Keratinocyte (primary cell): ENCODE measurements around the gene HCN3.

Experiments used
- EZH2 ChIP-seq: IDR thresholded peaks from one replicate; pipeline ENCODE4 v1.6.1; 2012; ENCODE audit warnings: inconsistent platforms, mild to moderate bottlenecking, low read length, moderate library complexity
- TF ChIP-seq, protein P1 (sequence below), 3 experiments: IDR thresholded peaks in 1 of 3; conservative IDR thresholded peaks in 1 of 3; optimal IDR thresholded peaks in 1 of 3; 2 replicates in 2 of 3; 3 replicates in 1 of 3; pipeline versions ENCODE3 to v1.5.1; 2011; ENCODE audit warnings: low read length in 3 of 3, mild to moderate bottlenecking in 3 of 3, moderate library complexity in 2 of 3, control low read depth in 1 of 3, inconsistent platforms in 1 of 3; ENCODE audit not compliant: insufficient read depth in 2 of 3; ENCODE audit errors: extremely low read depth in 1 of 3

- TF ChIP-seq, protein P1, sequence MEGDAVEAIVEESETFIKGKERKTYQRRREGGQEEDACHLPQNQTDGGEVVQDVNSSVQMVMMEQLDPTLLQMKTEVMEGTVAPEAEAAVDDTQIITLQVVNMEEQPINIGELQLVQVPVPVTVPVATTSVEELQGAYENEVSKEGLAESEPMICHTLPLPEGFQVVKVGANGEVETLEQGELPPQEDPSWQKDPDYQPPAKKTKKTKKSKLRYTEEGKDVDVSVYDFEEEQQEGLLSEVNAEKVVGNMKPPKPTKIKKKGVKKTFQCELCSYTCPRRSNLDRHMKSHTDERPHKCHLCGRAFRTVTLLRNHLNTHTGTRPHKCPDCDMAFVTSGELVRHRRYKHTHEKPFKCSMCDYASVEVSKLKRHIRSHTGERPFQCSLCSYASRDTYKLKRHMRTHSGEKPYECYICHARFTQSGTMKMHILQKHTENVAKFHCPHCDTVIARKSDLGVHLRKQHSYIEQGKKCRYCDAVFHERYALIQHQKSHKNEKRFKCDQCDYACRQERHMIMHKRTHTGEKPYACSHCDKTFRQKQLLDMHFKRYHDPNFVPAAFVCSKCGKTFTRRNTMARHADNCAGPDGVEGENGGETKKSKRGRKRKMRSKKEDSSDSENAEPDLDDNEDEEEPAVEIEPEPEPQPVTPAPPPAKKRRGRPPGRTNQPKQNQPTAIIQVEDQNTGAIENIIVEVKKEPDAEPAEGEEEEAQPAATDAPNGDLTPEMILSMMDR (optimal IDR thresholded peaks at IDR 0.05 in 1 of 3, IDR thresholded peaks at IDR 0.05 in 1 of 3, conservative IDR thresholded peaks at IDR 0.05 in 1 of 3; ENCODE audit: extremely low read depth in 1 of 3, insufficient read depth in 2 of 3, low read length in 3 of 3) = no peak
- no peak for TF ChIP-seq EZH2
These were observed 29.4 kb upstream of the HCN3 start for GRCh38 chr1:155247667-155248553.
